RWPE2 (cell line): ENCODE measurements around the gene SMS.

Source experiments
- ATAC-seq: fragments of 200-7000 bp; cut with Tn5 transposase; 3 replicates; pipeline ENCODE4 v1.9.1; 2021; ENCODE audit warnings: low read depth
- DNase-seq: peaks from one replicate; pipeline ENCODE4 v3.0.0-alpha.2; 2020; ENCODE audit warnings: low spot score
- H3K27ac ChIP-seq: fragments of 450-650 bp; 2 replicates; pipeline ENCODE4 v1.5.1; 2017; ENCODE audit warnings: mild to moderate bottlenecking; ENCODE audit not compliant: poor library complexity, severe bottlenecking
- H3K27me3 ChIP-seq: fragments of 250-450 bp; sonication (Bioruptor Pico); 2 replicates; pipeline ENCODE4 v1.5.1; 2021; ENCODE audit warnings: mild to moderate bottlenecking, moderate library complexity; ENCODE audit not compliant: insufficient read depth, poor library complexity, severe bottlenecking
- H3K36me3 ChIP-seq: fragments of 250-450 bp; sonication (Bioruptor Pico); 2 replicates; pipeline ENCODE4 v1.5.1; 2020; ENCODE audit warnings: low read depth, mild to moderate bottlenecking, moderate library complexity
- H3K4me1 ChIP-seq: fragments of 250-450 bp; sonication (Bioruptor Pico); 2 replicates; pipeline ENCODE4 v1.5.1; 2021; ENCODE audit warnings: mild to moderate bottlenecking, moderate library complexity; ENCODE audit not compliant: insufficient read depth, poor library complexity, severe bottlenecking
- H3K4me3 ChIP-seq: fragments of 250-450 bp; sonication (Bioruptor Pico); 2 replicates; pipeline ENCODE4 v1.5.1; 2021; ENCODE audit warnings: mild to moderate bottlenecking, moderate library complexity; ENCODE audit not compliant: severe bottlenecking
- H3K9me3 ChIP-seq: fragments of 250-450 bp; sonication (Bioruptor Pico); 2 replicates; pipeline ENCODE4 v1.5.1; 2021; ENCODE audit warnings: mild to moderate bottlenecking, moderate library complexity; ENCODE audit not compliant: severe bottlenecking
- CTCF ChIP-seq: fragments of 450-650 bp; IDR thresholded peaks from one replicate; pipeline ENCODE4 v1.5.1; 2017; ENCODE audit warnings: mild to moderate bottlenecking, moderate library complexity; ENCODE audit not compliant: poor library complexity, severe bottlenecking

SMS gene

GRCh38 chrX:22033818-22034217 lies 93.3 kb downstream of the SMS start:
- DNase-seq (no peak), ATAC-seq (no peak)
- no peaks in the 10 kb centered on the region for H3K4me1 ChIP-seq

GRCh38 chrX:22035236-22035635 lies 94.7 kb downstream of the SMS start:
- no peak for DNase-seq
- no peak for ATAC-seq
- H3K4me3 ChIP-seq, result no peak overlapping the region
- no peak overlapping the region for H3K27ac ChIP-seq
- TF ChIP-seq CTCF, result no peak
- H3K4me1 ChIP-seq, result no peaks in the 10 kb centered on the region
- H3K36me3 ChIP-seq, result no peaks in the 10 kb centered on the region
- no peaks in the 10 kb centered on the region for H3K27me3 ChIP-seq
- H3K9me3 ChIP-seq, result no peaks in the 10 kb centered on the region

More at GRCh38 chrX:22033818-22034217, 93.3 kb downstream of the SMS start:
- no peak overlapping the region for H3K4me3 ChIP-seq
- no peaks in the 10 kb centered on the region for H3K27me3 ChIP-seq
- no peaks in the 10 kb centered on the region for H3K9me3 ChIP-seq
- H3K36me3 ChIP-seq, result no peaks in the 10 kb centered on the region
- no peak for TF ChIP-seq CTCF
- H3K27ac ChIP-seq, result no peak overlapping the region

- H3K36me3 ChIP-seq, result no peaks in the 10 kb centered on the region
- DNase-seq (no peak), ATAC-seq (no peak)
- H3K27me3 ChIP-seq, result no peaks in the 10 kb centered on the region
- no peak overlapping the region for H3K27ac ChIP-seq
- H3K4me1 ChIP-seq, result no peaks in the 10 kb centered on the region
- no peak overlapping the region for H3K4me3 ChIP-seq
- no peak for TF ChIP-seq CTCF
- H3K9me3 ChIP-seq, result no peaks in the 10 kb centered on the region
These were observed 96.7 kb downstream of the SMS start for GRCh38 chrX:22037225-22037624.

- DNase-seq (no peak), ATAC-seq (no peak)
- Histone ChIP-seq H3K36me3 (no peaks in the 10 kb centered on the region), H3K27me3 (no peaks in the 10 kb centered on the region), H3K4me1 (no peaks in the 10 kb centered on the region), H3K4me3 (no peak overlapping the region), H3K27ac (no peak overlapping the region), H3K9me3 (no peaks in the 10 kb centered on the region)
- no peak for TF ChIP-seq CTCF
These were observed 97.5 kb downstream of the SMS start for GRCh38 chrX:22037911-22038537.

- H3K27me3 ChIP-seq, result no peaks in the 10 kb centered on the region
- no peaks in the 10 kb centered on the region for H3K9me3 ChIP-seq
- no peak overlapping the region for H3K4me3 ChIP-seq
- no peak for ATAC-seq
- H3K27ac ChIP-seq, result no peak overlapping the region
- no peak for DNase-seq
- no peak for TF ChIP-seq CTCF
- H3K4me1 ChIP-seq, result no peaks in the 10 kb centered on the region
- no peaks in the 10 kb centered on the region for H3K36me3 ChIP-seq
These were observed 99.0 kb downstream of the SMS start for GRCh38 chrX:22039541-22039940.
